Measurements from ENCODE around the gene SPATA21. TPM values are rescaled to one million over a fixed set of nuclear protein-coding genes. Genes with fewer than 3 reads are reported as not detected.
"Not testable (repeated sequence)": the region's sequence is repeated elsewhere in the genome, so short reads cannot be mapped to it uniquely, and the experiment has no call there.

SPATA21 gene
- total RNA-seq, 1 donor from 2014 or later = not detected

- no peak for DNase-seq (ENCODE audit: low spot score)
- no peak overlapping the region for H3K27ac Mint-ChIP-seq (ENCODE audit: unreplicated experiment)
- peaks cover 13% of the 10 kb centered on the region for H3K36me3 Mint-ChIP-seq (ENCODE audit: low read depth, unreplicated experiment)
- peaks cover 4% of the 10 kb centered on the region for H3K27me3 Mint-ChIP-seq (ENCODE audit: unreplicated experiment)
- no peak overlapping the region for H3K4me3 Mint-ChIP-seq (ENCODE audit: unreplicated experiment)
- peaks cover 31% of the 10 kb centered on the region for H3K4me1 Mint-ChIP-seq (ENCODE audit: unreplicated experiment)
- H3K9me3 Mint-ChIP-seq (ENCODE audit: unreplicated experiment) = no peaks in the 10 kb centered on the region
- TF ChIP-seq CTCF (IDR thresholded peaks at IDR 0.05; ENCODE audit: unreplicated experiment) = no peak
These were observed 67.4 kb downstream of the SPATA21 start for GRCh38 chr1:16369821-16370220.

DNA sequence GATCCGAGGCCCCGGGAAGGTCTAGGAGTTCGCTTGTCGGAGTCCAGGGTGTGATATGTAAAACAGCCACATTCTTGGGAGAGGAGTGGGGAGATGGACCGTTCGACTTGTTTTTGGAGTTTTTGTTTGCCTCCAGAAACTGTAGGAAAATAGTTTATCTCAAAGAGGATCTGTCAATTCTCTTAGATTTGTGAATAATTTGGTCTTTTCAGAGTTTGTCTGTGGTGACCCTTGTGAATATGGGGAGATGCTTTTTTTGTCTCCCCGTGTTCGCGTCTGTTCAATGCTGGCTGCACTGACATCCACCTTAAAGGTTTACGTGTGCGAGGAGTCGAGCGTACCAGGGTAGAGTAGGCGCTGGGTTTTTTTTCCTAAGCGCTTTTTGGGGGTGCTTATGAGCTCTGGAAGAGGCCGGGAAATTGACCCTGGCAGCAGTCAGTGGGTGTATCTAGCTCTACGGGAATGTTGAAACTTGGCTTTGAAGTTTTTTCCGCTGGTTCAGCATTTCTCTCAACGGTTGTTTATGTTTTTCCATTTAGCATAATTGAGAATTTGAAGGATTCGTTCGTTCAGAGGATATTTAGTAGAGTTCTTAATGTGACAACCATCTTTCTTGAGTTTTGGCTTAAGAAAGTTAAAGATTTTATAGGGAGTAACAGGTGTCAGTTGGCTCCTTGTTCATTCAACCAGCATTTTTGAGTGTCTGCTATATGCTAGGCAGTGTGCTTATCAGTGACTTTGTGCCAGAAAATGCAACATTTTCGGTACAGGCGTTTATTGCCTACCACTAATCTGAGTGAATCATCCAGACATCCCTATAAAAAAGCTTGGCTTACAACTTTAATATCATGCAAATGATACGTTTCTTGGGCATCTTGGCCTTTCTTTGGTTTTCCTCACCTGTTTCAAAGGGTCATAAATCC is 69.0 kb downstream of the SPATA21 start:
- peaks cover 28% of the 10 kb centered on the region for H3K4me1 Mint-ChIP-seq (ENCODE audit: unreplicated experiment)
- peak overlapping the region; percentile 95 for H3K27ac Mint-ChIP-seq (ENCODE audit: unreplicated experiment)
- no peak for DNase-seq (ENCODE audit: low spot score)
- H3K4me3 Mint-ChIP-seq (ENCODE audit: unreplicated experiment) = peak overlapping the region; percentile 97
- H3K27me3 Mint-ChIP-seq (ENCODE audit: unreplicated experiment) = peaks cover 3% of the 10 kb centered on the region
- H3K36me3 Mint-ChIP-seq (ENCODE audit: low read depth, unreplicated experiment) = peaks cover 13% of the 10 kb centered on the region
- TF ChIP-seq CTCF (IDR thresholded peaks at IDR 0.05; ENCODE audit: unreplicated experiment) = no peak
- no peaks in the 10 kb centered on the region for H3K9me3 Mint-ChIP-seq (ENCODE audit: unreplicated experiment)

GRCh38 chr1:16367258-16367967 is 69.8 kb downstream of the SPATA21 start:
- Mint-ChIP-seq H3K4me1 (ENCODE audit: unreplicated experiment) (peaks cover 27% of the 10 kb centered on the region), H3K9me3 (ENCODE audit: unreplicated experiment) (no peaks in the 10 kb centered on the region), H3K36me3 (ENCODE audit: low read depth, unreplicated experiment) (peaks cover 7% of the 10 kb centered on the region), H3K27me3 (ENCODE audit: unreplicated experiment) (peaks cover 3% of the 10 kb centered on the region), H3K27ac (ENCODE audit: unreplicated experiment) (peak overlapping the region; percentile 95), H3K4me3 (ENCODE audit: unreplicated experiment) (peak overlapping the region; percentile 97)
- DNase-seq (ENCODE audit: low spot score) = peak; percentile 69
- no peak for TF ChIP-seq CTCF (IDR thresholded peaks at IDR 0.05; ENCODE audit: unreplicated experiment)

- TF ChIP-seq CTCF (IDR thresholded peaks at IDR 0.05; ENCODE audit: unreplicated experiment) = no peak
- H3K4me1 Mint-ChIP-seq (ENCODE audit: unreplicated experiment) = peaks cover 22% of the 10 kb centered on the region
- H3K27me3 Mint-ChIP-seq (ENCODE audit: unreplicated experiment) = peaks cover 3% of the 10 kb centered on the region
- H3K27ac Mint-ChIP-seq (ENCODE audit: unreplicated experiment) = peak within 1 kb of the TSS; percentile 95
- peaks cover 7% of the 10 kb centered on the region for H3K36me3 Mint-ChIP-seq (ENCODE audit: low read depth, unreplicated experiment)
- DNase-seq (ENCODE audit: low spot score) = peak; percentile 90
- H3K9me3 Mint-ChIP-seq (ENCODE audit: unreplicated experiment) = no peaks in the 10 kb centered on the region
- H3K4me3 Mint-ChIP-seq (ENCODE audit: unreplicated experiment) = peak within 1 kb of the TSS; percentile 97
These were observed 70.4 kb downstream of the SPATA21 start, which contains the start of gene SZRD1 for GRCh38 chr1:16366722-16367257. SZRD1 (plus strand) TSS chr1:16367242; CDS start chr1:16367258, 16 bp downstream.

DNA sequence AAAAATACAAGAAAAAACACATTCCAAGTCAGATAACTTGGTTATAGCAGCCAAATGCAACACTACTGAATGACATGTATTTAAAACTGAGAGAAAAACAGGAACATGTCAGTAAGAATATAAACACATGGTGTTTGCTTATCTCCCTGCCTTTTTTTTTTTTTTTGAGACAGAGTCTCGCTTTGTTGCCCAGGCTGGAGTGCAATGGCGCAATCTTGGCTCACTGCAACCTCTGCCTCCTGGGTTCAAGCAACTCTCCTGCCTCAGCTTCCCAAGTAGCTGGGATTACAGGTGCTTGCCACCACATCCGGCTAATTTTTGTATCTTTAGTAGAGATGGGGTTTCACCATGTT is 72.1 kb downstream of the SPATA21 start:
- not testable (repeated sequence) for H3K36me3 Mint-ChIP-seq (ENCODE audit: low read depth, unreplicated experiment); H3K27ac Mint-ChIP-seq (ENCODE audit: unreplicated experiment); H3K27me3 Mint-ChIP-seq (ENCODE audit: unreplicated experiment); H3K4me3 Mint-ChIP-seq (ENCODE audit: unreplicated experiment); H3K9me3 Mint-ChIP-seq (ENCODE audit: unreplicated experiment); DNase-seq (ENCODE audit: low spot score)
- peaks cover 17% of the 10 kb centered on the region for H3K4me1 Mint-ChIP-seq (ENCODE audit: unreplicated experiment)

All from endothelial cell (in vitro differentiated cells).